Esophagus squamous epithelium (tissue), 5 donors: ENCODE data around the gene PGAP3. TPM values are rescaled to one million over a fixed set of nuclear protein-coding genes. Genes with fewer than 3 reads are reported as not detected.

Source experiments
- DNase-seq: peaks from one replicate; lab custom pipeline; 2025; lab: John Stamatoyannopoulos, UW
- H3K27ac ChIP-seq, 4 donors: fragments of 200-600 bp; sonication (generic); one replicate each; pipeline ENCODE4 v1.5.1; 2016 to 2019; ENCODE audit warnings: mild to moderate bottlenecking in 1 of 4
- H3K27me3 ChIP-seq, 4 donors: fragments of 200-600 bp; sonication (generic); 1 replicate in 3 of 4; 2 replicates in 1 of 4; pipeline versions ENCODE4 v1.5.1 to v1.6.0; 2017 to 2021; ENCODE audit warnings: antibody characterized with exemption in 1 of 4
- H3K36me3 ChIP-seq, 3 donors: fragments of 200-600 bp; sonication (generic); one replicate each; pipeline ENCODE4 v1.5.1; 2016 to 2019
- H3K4me1 ChIP-seq, 3 donors: fragments of 200-600 bp; sonication (generic); one replicate each; pipeline ENCODE4 v1.5.1; 2017 to 2019
- H3K4me3 ChIP-seq, 4 donors: fragments of 200-600 bp; sonication (generic); 1 replicate in 3 of 4; 2 replicates in 1 of 4; pipeline ENCODE4 v1.5.1; 2016 to 2019; ENCODE audit warnings: mild to moderate bottlenecking in 2 of 4, moderate library complexity in 1 of 4
- H3K9me3 ChIP-seq, 3 donors: fragments of 200-600 bp; sonication (generic); one replicate each; pipeline ENCODE4 v1.5.1; 2016 to 2019
- POLR2A ChIP-seq, 4 donors: fragments of 450-650 bp; IDR thresholded peaks; one replicate each; pipeline ENCODE4 v1.6.1; 2017; ENCODE audit warnings: antibody characterized with exemption in 4 of 4, mild to moderate bottlenecking in 4 of 4, moderate library complexity in 3 of 4
- WGBS, 2 donors: methylation state at CpG; one replicate each; pipeline ENCODE4 v1.1.5; 2018; 5-methylcytosine and 5-hydroxymethylcytosine counted together
- intact Hi-C: fragments of 100-400 bp; cut with DNase I; formaldehyde crosslinking; loops from one replicate; pipeline ENCODE4 v1.15.0; 2022
- total RNA-seq, 4 donors: library from RNA; depleted of rRNA; stranded (reverse); fragments of >200 nt; gene quantifications; one replicate each; pipeline ENCODE4 v1.1.0, GENCODE V29; 2016
- TF ChIP-seq, protein P1 (sequence below), 6 experiments: fragments of 450-650 bp in 4 of 6; fragments of 200-600 bp in 2 of 6; sonication (generic) in 2 of 6; IDR thresholded peaks; one replicate each; pipeline ENCODE4 v1.5.1; 2016 to 2019; ENCODE audit warnings: antibody characterized with exemption in 6 of 6, mild to moderate bottlenecking in 4 of 6, moderate library complexity in 4 of 6
- donor health status: DM: yes; HTN: yes; CAD: no.

PGAP3 gene
- total RNA-seq, 4 donors from 2014 or later, result 10.7 to 34.2 (median 19.2) TPM

DNA sequence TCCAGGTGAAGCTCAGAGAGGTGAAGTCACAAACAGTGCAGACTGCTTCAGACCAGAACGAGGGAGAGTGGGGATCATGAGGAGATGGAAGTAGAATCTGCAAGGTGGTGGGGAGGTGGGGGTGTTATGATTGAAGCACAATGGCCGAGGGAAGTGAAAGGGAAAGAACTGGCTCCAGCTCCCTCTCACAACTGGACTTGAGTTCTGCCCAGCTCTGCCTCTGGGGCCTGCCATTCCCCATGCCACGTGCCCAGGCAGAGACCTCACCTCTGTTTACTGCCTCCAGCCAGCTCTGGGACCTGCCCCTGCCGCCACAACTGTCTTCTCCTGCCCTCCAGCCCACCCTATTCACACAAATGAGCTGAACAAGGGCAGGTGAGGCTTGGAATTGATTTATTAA, 17.1 kb downstream of the PGAP3 start:
- Histone ChIP-seq H3K27ac (no peak overlapping the region), H3K4me1 (peaks cover 38 to 78% (median 50%) of the 10 kb centered on the region in 3 donors), H3K9me3 (no peaks in the 10 kb centered on the region), H3K27me3 (peaks cover 0 to 60% (median 3%) of the 10 kb centered on the region in 4 donors), H3K36me3 (no peaks in the 10 kb centered on the region), H3K4me3 (no peak overlapping the region)
- 36 to 37% methylated on average over 2 to 3 of the region's 4 CpGs for WGBS, 2 donors
- TF ChIP-seq, protein P1, sequence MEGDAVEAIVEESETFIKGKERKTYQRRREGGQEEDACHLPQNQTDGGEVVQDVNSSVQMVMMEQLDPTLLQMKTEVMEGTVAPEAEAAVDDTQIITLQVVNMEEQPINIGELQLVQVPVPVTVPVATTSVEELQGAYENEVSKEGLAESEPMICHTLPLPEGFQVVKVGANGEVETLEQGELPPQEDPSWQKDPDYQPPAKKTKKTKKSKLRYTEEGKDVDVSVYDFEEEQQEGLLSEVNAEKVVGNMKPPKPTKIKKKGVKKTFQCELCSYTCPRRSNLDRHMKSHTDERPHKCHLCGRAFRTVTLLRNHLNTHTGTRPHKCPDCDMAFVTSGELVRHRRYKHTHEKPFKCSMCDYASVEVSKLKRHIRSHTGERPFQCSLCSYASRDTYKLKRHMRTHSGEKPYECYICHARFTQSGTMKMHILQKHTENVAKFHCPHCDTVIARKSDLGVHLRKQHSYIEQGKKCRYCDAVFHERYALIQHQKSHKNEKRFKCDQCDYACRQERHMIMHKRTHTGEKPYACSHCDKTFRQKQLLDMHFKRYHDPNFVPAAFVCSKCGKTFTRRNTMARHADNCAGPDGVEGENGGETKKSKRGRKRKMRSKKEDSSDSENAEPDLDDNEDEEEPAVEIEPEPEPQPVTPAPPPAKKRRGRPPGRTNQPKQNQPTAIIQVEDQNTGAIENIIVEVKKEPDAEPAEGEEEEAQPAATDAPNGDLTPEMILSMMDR (IDR thresholded peaks at IDR 0.05), result no peak
- DNase-seq, result no peak
- intact Hi-C loops, result no loop called here

DNA sequence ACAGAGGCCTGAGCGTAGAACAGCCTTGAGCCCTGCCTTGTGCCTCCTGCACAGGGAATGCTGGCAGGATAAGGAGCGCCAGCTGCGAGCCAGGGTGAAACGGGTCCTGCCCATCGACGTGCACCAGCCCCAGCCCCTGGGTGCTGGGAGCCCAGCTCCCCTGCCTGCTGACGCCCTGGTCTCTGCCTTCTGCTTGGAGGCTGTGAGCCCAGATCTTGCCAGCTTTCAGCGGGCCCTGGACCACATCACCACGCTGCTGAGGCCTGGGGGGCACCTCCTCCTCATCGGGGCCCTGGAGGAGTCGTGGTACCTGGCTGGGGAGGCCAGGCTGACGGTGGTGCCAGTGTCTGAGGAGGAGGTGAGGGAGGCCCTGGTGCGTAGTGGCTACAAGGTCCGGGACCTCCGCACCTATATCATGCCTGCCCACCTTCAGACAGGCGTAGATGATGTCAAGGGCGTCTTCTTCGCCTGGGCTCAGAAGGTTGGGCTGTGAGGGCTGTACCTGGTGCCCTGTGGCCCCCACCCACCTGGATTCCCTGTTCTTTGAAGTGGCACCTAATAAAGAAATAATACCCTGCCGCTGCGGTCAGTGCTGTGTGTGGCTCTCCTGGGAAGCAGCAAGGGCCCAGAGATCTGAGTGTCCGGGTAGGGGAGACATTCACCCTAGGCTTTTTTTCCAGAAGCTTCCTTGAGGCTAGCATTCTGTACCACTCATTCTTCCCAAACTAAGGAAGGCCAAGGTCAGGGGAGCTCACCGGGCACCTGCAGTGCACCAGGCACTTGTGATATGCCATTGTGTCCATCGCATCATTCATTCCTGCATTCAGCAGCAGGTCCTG, 17.7 kb downstream of the PGAP3 start:
- intact Hi-C loops, result no loop called here
- DNase-seq, result no peak
- 93 to 94% methylated on average over 8 of the region's 23 CpGs for WGBS, 2 donors
- no peaks in the 10 kb centered on the region for H3K9me3 ChIP-seq
- H3K27me3 ChIP-seq, result peaks cover 0 to 66% (median 3%) of the 10 kb centered on the region in 4 donors
- H3K27ac ChIP-seq, result no peak overlapping the region
- no peak for TF ChIP-seq POLR2A (IDR thresholded peaks at IDR 0.05)
- TF ChIP-seq, protein P1 (IDR thresholded peaks at IDR 0.05), result no peak
- H3K4me3 ChIP-seq, result no peak overlapping the region
- no peaks in the 10 kb centered on the region for H3K36me3 ChIP-seq
- peaks cover 32 to 78% (median 44%) of the 10 kb centered on the region in 3 donors for H3K4me1 ChIP-seq

GRCh38 chr17:39667945-39668924, 19.6 kb downstream of the PGAP3 start, which contains the start of gene PNMT:
Gene PNMT (plus strand): TSS chr17:39668453. CDS start chr17:39668476, 23 bp downstream.
- DNase-seq, result no peak
- intact Hi-C loops, result no loop called here
- Histone ChIP-seq H3K27me3 (peaks cover 0 to 67% (median 3%) of the 10 kb centered on the region in 4 donors), H3K4me3 (peak within 1 kb of the TSS; percentile 32 to 69 (median 46)), H3K9me3 (no peaks in the 10 kb centered on the region), H3K36me3 (no peaks in the 10 kb centered on the region), H3K4me1 (peaks cover 38 to 81% (median 38%) of the 10 kb centered on the region in 3 donors), H3K27ac (peak within 1 kb of the TSS; percentile 41 to 66 (median 60))
- 4% methylated on average over 9 to 24 of the region's 85 CpGs for WGBS, 2 donors
- TF ChIP-seq, protein P1 (IDR thresholded peaks at IDR 0.05), result peak; percentile 47 to 78 (median 65)
- no peak for TF ChIP-seq POLR2A (IDR thresholded peaks at IDR 0.05)

DNA sequence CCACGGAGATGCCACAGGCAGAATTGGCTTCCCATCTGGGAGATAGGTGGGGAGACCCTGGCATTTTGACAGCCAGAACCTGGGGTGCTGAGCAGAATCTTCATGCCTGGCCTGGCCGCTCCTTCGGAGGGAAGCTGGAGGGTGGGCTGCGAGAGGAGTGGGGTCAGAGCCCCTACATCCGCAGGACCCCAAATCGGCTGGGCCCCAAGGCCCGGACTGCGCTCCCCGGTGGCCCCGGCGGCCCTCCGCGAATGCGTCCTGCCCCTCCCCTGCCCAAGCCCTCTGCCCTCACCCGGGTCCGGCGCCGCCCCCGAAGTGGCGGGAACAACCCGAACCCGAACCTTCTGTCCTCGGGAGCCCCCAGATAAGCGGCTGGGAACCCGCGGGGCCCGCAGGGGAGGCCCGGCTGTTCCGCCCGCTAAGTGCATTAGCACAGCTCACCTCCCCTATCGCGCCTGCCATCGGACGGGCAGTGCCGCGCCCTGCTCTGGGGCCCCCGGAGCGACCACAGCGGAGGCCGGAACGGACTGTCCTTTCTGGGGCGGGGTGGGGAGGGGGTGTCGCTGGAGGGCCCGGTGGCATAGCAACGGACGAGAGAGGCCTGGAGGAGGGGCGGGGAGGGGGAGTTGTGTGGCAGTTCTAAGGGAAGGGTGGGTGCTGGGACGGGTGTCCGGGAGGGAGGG, 20.5 kb downstream of the PGAP3 start:
- Histone ChIP-seq H3K27ac (peak overlapping the region in 3 of 4 donors; percentile 56 to 66 (median 65)), H3K9me3 (no peaks in the 10 kb centered on the region), H3K4me3 (peak overlapping the region; percentile 32 to 69 (median 46)), H3K36me3 (peaks cover 0 to 8% (median 0%) of the 10 kb centered on the region in 3 donors), H3K27me3 (peaks cover 0 to 67% (median 3%) of the 10 kb centered on the region in 4 donors), H3K4me1 (peaks cover 43 to 85% (median 44%) of the 10 kb centered on the region in 3 donors)
- intact Hi-C loops, result no loop called here
- peak in 1 of 4 donors; percentile 39 for TF ChIP-seq POLR2A (IDR thresholded peaks at IDR 0.05)
- TF ChIP-seq, protein P1 (IDR thresholded peaks at IDR 0.05), result no peak
- no peak for DNase-seq
- WGBS, 2 donors, result 20% methylated on average over 1 of the region's 49 CpGs; no CpG with 5 or more reads in 1 of the 2 donors
